Activated gamma-delta T cell (primary cell): ENCODE data around the gene CDYL.

Source experiments
- DNase-seq: peaks from one replicate; lab custom pipeline; 2025; lab: John Stamatoyannopoulos, UW

CDYL gene

DNA sequence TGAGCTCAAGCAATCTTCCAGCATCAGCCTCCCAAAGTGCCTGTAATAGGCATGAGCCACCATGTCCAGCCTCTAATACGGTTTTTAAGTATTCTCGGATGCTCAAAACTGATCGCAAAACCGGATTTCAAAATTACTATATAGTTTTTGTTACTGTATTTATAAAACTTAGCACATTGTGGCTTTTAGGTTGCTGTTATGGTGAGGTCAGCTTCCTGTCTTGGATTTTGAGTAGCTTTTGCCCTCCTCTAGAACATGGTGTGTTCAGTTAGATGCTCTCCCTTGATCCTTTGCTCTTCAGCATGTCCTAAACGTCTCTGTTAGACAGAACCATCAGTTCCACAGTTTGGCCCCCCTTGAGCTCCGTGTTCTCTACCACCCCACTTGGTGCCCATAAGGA, 131.4 kb downstream of the CDYL start:
- DNase-seq, result no peak

DNA sequence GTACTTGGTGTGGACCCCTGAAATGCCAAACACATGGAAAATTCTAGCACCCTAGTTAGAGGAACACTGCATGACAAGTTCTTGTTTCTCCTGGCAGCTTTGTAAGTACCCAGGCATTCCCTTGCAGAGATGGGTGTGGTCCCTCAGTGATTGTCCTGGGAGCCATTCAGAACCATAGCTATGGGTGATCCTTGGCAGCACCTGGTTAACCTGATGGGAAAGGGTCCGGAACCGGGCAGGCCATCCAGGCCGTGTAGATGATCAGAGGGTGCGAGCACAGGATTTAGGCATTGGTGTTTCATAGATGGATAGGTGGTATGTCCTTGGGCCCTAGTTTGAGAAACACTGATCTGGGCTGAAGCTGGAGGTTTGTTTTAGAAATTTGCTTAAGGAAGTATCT, 131.9 kb downstream of the CDYL start:
- no peak for DNase-seq

DNA sequence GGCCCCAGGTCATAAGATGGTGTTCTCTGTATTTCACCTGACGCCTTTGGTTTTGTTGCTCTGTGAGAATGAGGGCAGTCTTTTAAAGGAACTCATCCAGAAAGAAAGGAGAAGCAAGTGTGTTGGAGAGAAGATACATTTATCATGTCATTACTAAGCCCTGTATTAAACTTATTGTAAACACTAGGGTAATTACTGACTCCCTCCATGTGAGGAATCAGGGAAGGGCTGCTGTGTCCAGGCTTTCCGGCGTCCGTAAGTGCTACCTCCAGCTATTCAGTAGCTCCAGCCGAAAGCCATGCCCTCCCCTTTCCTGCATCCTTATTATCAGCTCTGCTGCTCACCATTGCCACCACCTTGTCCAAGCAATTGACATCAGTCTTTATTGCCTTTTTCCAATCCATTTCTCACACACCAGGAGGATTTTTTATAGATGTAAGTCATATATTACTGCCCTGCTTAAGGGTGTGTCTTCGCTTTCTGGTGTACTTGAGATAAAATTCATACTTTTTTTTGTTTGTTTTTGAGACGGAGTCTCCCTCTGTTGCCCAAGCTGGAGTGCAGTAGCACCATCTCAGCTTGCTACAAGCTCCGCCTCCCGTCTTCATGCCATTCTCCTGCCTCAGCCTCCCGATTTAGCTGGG, 133.0 kb downstream of the CDYL start:
- no peak for DNase-seq

DNA sequence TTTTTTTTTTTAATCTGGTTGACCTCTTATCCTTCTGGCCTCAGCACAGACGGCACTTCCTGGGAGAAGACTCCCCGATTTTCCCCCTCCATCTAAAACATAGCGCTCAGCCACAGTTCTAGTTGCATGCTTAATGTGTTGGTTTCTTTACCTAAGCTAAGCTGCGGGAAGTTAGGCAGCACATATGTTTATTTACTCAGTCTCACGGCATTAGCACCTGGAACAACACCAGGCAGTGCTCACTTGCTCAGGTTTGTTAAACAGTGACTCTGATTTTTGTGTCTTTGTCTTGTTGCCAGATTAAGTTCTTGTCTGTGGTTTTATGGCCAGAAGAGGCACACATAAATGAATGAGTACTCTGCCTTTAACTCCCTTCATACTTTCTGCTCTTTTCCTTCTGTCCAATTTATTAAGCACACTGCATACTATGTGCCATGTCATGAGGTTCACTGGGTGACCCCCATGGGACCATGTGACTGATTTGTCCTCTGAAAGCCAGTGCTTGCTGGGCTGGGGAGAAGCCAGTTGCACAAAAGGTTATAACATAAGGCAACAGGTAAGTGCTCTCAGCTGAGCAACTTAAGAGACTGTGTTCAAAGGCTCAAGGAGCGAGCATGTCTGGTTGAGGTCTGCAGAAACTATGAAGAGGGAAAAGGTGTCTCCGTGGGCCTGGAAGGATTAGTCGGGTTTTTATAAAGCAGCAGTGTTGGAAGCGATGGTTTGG, 134.0 kb downstream of the CDYL start:
- no peak for DNase-seq

DNA sequence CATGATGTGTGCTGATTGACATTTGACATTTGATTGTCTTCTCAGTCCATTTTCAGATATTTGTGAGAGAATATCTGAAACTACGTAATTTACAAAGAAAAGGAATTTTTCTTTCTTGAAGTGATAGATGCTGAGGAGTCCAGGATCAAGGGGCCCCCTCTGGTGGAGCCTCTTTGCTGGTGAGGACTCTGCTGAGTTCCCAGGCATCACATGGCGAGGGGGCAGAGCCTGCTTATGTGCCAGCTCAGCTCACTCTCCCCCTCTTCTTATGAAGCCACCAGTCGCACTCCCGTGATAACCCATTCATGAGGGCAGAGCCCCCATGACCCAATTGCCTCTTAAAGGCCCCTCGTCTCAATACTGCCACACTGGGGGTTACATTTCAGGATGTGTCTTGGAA, 136.4 kb downstream of the CDYL start:
- DNase-seq, result no peak

DNA sequence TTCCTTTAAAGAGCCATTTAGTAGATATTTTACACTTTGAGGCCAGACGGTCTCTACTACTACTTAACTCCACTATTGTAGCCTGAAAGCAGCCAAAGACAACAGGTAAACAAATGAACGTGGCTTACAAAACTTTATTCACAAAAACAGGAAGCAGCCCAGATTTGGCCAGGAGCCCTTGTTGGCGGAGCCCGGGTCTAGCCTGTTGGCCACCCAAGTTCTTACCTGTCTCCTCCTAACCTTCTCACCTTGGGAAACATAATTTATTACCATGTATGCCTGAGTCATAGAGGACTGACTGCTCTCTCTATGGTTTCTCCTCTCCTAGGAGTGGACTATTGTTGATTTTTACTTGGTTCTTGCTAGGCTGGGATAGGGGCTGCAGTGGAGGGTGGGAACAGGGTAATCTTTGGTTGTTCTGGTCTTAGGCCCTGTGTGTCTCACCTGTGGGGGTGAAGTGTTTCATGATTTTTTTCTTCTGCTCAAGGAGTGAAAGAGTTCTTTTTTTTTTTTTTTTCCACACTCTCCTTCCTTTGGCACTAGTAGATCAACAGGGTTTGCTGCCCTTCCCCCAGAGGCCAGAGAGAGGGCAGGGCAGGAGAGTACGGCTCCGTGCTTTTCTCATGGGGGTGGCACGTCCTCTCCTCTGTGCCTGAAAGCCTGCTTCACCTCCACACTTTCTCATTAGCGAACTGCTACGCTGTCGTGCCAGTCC, 137.7 kb downstream of the CDYL start:
- DNase-seq, result no peak

DNA sequence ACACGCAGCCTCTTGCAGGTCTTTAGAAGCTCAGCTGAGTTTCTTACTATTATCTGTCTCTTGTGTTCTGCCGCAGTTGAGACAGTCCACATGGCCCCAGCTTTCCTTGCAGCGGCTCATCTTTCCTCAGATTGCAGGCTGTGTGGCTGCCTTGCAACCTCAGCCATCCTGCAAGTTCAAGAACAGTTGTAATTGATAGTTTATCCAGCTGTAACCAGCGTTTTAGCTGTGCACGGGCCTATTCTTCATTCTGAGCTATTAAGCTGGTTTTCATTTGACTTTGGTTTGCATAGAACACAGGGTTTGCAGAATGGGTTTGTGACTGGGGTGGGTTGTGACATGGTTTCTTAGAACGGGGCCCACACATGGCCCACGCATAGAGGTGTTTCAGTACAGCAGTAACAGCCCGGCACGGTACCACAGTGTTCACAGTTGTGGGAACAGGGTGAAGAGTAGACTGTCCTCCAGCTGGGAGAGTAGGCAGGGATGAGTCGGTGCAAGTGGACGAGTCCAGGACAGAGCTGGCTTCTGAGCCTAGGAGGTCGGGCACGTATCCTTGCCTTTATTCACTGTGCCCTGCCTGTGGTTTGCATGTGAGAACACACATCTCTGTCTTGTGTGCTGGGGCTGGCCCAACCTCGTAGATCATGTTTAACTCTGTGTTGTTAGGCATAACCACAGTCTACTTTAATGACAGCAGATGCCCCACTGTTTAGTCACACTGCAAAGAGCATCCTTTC, 138.4 kb downstream of the CDYL start:
- DNase-seq, result no peak

DNA sequence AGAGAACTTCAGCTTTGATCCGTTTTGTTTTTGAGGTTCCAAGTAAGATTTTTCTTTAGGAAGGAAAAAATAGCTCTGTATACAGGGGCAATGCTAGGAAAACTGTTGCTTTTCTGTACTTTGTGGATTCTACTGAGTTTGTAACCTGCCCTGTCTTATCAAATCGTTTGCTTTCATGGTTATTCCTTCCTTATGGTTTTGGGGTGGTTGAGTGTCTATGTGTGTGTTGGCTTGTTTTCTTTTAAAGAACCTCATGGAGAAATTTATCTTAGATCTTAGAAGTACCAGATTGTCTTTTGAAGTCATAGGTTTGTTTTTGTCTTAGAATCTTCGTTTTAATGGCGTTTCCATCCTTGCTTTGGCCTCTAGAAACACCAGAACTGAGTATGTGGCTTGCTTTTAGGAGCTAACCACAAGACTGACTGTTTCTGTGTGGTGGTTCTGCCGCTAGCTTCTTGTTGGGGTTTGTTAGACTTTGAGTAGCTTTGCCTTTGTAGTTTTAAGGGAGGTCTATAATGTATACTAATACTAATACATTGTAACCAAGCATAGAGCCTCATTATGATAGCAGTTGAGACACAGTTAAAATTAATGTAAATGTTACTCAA, 140.9 kb downstream of the CDYL start:
- no peak for DNase-seq

DNA sequence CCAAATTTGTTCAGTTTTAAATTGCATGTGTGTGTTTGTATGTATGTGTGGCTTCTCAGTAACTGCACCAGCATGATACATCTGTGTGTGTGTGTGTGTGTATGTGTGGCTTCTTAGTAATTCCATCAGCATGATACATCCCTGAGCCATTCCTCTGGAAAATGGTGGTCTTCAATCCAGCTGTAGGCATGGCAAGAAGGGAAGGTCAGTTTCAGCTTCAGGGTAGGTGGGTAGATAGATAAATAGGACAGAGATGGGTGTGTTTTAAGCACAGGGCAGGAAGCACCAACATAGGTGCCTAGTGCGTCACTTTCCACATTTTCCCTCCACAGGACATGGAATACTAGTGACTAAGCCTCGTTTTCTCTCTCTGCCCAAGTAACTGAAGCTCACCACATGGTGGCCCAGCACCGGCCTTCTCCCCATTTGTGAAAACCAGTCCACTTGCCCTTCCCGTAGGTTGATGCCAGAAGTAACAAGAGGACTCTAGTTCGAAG, 144.8 kb downstream of the CDYL start:
- no peak for DNase-seq

DNA sequence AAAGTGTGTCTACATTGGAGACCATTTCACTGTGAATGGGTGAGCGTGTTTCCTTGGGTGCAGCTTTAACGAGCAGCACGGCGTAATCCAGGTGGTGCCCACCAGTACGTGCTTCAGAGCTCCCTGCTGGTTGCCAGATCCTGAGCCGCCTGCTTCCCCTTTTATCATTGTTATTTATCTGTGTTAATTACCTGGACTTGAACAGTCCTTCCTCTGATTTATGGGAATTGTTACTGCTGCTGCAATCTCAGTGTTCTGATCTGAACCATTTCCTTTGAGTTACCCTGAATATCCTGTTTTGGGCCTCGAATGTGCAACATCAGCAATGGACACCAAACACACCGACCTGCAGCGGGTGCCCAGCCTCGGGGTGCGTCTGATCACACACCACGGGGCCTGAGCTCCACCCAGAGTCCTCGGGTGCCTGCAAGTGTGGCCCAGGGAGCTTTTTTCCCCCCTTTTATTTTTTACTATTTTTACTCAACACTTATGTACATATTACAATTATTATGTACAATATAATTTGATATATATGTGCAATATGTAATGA, 146.4 kb downstream of the CDYL start:
- DNase-seq, result no peak

DNA sequence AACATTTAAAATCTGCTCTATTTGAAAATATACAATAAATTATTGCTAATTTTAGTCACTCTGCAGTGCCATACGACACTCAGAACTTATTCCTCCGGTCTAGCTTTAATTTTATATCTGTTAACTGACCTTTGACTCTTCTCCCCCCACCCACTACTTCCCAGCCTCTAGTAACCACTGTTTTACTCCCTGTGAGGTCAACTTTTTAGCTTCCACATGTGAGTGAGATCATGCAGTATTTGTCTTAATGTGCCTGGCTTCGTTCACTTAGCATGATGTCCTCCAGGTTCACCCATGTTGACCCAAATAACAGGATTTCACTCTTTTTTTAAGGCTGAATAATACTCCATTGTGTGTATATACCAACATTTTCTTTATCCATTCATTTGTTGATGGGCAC, 146.9 kb downstream of the CDYL start:
- no peak for DNase-seq

DNA sequence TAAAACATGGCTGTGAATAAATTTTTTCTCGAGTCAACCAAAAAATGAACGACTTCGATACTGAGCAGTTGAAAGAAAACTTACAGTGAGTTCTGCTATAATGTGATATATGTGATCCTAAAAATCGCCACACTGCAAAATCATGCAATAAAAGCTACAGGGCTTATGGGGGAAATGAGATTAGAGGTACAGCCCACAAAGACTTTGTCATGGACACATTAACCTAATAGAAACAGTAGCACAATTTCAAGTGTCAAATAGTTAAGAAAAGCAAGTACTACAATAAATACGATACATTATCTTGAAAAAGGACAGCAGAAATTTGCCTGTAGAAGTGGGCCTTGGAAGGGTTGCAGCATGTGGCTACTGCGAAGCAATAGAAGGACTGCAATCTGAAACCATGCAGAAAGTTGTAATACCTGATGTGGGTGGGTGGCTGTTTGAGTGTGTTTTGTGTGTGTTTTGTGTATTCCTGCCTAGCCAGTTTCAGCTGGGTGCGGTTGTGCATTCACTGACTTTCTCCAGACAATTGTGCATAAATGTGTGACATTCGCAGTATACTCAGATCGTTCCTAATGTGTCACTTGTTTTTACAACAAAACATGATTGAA, 148.6 kb downstream of the CDYL start:
- no peak for DNase-seq

DNA sequence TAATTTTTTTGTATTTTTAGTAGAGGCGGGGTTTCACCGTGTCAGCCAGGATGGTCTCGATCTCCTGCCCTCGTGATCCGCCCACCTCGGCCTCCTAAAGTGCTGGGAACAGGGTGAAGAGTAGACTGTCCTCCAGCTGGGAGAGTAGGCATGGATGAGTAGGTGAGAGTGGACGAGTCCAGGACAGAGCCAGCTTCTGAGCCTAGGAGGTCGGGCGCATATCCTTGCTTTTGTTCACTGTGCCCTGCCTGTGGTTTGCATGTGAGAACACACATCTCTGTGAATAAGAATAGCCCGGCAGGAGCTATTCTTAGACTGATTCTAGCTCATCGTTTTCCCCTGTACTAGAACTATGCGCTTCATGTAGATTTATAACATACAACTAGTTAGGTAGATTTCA, 149.4 kb downstream of the CDYL start:
- no peak for DNase-seq

DNA sequence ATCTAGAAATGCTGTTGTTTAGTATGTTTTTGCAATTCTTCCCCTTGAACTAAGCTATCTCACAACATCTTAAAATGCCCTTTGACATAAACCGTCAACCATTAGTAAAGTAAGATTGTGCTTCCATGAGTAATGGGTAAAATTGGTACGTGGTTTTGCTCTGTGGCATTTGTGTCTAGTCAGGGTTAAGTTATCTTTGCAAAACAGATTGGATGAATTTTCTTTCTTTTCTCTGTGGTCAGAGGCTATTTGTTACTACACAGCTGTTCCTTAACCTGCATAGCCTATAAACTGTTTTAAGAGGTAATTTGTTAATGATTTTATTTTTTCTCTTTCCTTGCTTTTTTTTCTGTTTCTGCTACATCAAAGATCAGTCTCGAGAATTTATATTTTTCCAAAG, 152.2 kb downstream of the CDYL start:
- DNase-seq, result no peak

DNA sequence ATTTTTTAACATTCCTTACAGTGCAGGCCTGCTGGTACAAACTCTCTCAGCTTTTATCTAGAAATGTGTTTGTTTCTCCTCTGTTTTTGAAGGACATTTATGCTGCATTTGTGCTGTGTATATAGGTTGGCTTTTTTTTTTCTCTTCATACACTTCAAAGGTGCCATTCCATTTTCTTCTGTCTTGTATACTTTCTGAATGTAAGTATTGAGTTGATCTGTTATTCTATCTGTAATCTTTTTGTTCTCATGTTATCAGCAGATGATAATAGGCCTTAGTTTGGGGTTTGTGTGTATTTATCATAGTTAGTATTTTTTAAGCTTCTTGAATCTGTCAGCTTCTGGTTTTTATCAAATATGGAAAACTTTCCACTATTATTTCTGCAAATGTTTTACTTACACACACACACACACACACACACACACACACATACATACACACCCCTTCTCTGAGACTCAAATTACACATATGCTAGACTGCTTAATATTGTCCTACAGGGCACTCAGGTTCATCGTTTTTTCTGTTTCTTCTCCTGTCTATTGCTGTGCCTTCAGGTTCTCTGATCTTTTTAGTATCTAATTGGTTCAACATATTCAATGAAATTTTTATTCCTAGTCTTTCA, 153.0 kb downstream of the CDYL start:
- DNase-seq, result no peak

DNA sequence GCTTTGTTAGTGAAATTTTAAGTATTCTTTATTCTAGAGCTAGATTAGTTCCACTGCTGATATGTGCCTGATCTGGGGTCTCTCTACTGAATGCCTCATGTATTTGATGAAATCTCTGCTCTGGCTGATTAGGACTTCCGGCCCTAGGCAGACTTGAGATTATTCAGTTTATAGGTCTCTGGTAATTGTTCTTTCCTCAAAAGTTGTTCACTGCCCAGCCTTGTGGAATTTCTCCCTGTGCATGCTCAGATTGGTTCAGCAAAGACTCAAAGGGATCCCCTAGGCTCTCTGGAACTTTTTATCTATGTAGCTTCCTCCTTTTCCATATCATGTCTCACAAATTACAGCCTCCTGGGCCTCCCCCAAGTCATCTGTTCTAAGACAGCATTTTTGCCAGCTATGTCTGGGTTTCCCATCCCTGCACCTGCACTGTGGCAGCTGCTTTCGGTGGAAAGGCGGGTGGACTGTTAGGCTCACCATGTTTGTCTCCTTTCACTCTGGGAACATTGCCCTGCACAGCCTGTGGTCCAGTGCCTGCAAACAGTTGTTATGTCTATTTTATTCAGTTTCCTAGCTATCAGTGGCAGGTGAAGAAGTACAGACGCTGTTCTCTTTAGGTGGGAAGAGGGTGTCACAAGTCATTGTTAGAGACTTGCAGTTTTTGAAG, 154.0 kb downstream of the CDYL start:
- no peak for DNase-seq

DNA sequence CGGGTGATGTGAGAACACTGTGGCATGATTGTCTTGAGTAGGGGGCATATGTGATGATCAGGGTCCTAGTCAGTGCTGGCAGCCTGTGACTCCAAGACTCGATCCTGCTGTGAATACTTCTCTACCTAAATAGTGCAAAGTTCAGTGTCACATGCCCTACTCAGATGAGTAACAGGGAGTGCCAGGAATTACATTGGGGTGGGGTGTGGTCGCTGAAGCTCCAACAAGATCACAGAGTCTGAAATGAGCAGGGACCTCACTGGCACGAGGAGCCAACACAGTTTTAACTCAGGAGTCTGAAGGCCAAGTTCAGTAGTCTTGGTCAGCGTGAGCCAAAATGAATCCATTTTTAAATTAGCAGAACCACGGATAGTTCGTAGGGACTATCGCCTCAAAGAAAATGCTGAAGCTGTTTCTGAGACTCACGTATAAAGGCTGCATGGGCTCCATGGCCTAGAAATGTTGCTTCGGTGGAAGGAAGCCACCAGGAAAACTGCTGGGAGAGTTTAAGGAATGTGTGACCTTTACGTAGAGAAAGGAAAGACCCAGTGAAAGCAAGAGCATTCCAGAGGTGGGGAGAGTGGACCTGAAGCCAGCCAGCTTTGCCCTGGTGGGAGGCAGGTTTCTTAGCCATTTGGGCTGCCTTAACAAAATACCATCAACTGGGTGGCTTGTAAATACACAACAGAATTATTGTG, 155.5 kb downstream of the CDYL start:
- DNase-seq, result no peak

DNA sequence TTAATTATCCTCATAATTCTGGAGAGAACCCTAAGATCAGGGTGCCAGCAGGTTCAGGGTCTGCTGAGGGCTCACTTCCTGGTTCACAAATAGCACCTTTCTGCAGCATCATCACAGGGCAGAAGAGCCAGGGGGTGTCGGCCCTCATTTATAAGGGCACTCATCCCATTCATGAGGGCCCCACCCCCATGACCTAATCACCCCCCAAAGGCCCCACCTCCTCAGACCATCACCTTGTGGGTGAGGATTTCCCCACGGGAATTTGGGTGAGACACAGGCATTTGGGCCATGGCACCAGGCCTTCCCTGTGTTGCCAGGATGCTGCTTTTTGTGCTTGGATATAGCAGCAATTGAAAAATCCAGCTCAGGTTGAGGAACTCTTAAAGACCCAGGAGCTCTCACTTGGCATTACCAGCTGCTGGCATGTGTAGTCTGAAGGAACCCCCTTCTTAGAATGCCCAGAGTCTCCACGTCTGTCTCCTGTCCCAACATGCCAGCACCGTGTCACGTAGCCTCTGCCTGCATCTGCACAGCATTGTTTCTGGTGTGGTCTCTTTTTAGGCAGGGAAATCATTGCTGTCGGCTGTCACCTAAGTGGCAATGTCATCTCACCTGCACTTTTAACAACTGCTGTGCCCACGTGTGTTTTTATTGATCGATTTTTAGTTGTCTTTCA, 156.2 kb downstream of the CDYL start:
- DNase-seq, result no peak

DNA sequence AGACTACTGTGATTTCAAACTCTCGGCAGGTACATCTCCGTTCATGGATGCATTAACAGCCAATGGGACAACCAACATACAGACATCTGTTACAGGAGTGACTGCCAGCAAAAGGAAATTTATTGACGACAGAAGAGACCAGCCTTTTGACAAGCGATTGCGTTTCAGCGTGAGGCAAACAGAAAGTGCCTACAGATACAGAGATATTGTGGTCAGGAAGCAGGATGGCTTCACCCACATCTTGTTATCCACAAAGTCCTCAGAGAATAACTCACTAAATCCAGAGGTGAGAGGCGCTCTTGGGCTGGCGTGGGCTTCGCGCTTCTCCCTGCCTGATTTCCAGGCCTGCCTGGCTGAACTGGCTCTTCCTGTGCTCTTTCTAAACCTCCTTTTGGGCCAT, 159.3 kb downstream of the CDYL start:
- no peak for DNase-seq
